Measurements from ENCODE around the gene GNAI1.

GNAI1 gene

GRCh38 chr7:80275192-80275605, 140.6 kb downstream of the GNAI1 start:
- Histone ChIP-seq H3K9me3 (ENCODE audit: insufficient read depth, low read length, severe bottlenecking) (no peaks in the 10 kb centered on the region), H3K4me3 (ENCODE audit: low read depth in 1 of 2, low read length in 2 of 2) (no peak overlapping the region), H3K79me2 (ENCODE audit: insufficient read depth, low read length) (no peaks in the 10 kb centered on the region), H3K36me3 (ENCODE audit: insufficient read depth, low read length) (no peaks in the 10 kb centered on the region), H3K4me2 (ENCODE audit: insufficient read depth, low read length) (no peak overlapping the region), H4K20me1 (ENCODE audit: insufficient read depth, low read length) (no peaks in the 10 kb centered on the region), H3K9ac (ENCODE audit: low read depth, low read length) (no peak overlapping the region), H2AFZ (ENCODE audit: low read depth, low read length) (no peak overlapping the region), H3K4me1 (ENCODE audit: insufficient read depth, low read length) (peaks cover 6% of the 10 kb centered on the region; the same call in 1 of the 2 replicates), H3K27me3 (ENCODE audit: insufficient read depth, low read length, poor library complexity) (no peaks in the 10 kb centered on the region), H3K27ac (ENCODE audit: low read length) (no peak overlapping the region)
- no peak for TF ChIP-seq CTCF (IDR thresholded peaks at IDR 0.05; ENCODE audit: borderline replicate concordance, extremely low read depth, low read length, poor library complexity, severe bottlenecking)
- no peak for TF ChIP-seq EZH2 (IDR thresholded peaks at IDR 0.05; ENCODE audit: borderline replicate concordance, low read depth, low read length, severe bottlenecking)
- no peak for DNase-seq
- no peak for ATAC-seq (ENCODE audit: insufficient read depth, low read depth)
